Keratinocyte (primary cell): ENCODE measurements around the gene TAOK1. TPM values are rescaled to one million over a fixed set of nuclear protein-coding genes. Genes with fewer than 3 reads are reported as not detected.

Experiments used
- DNase-seq: peaks from one replicate; pipeline ENCODE4 v3.0.0-alpha.2; 2011; ENCODE audit warnings: low read depth, missing footprints, low spot score
- FAIRE-seq: peaks from 2 replicates; lab custom pipeline; 2011; peaks lifted over from hg19 to GRCh38; lab: Jason Lieb, UNC
- H2AFZ ChIP-seq: 2 replicates; pipeline ENCODE4 v1.6.0; 2012; ENCODE audit warnings: low read length, control low read depth, inconsistent platforms; ENCODE audit not compliant: control insufficient read depth
- H3K27ac ChIP-seq: 2 replicates; pipeline ENCODE4 v1.5.1; 2011; ENCODE audit warnings: low read length; ENCODE audit not compliant: control insufficient read depth, insufficient read depth
- H3K27me3 ChIP-seq: 3 replicates; pipeline ENCODE4 v1.6.0; 2011; ENCODE audit warnings: low read length; ENCODE audit not compliant: control insufficient read depth, insufficient read depth; ENCODE audit errors: extremely low read depth
- H3K36me3 ChIP-seq, 2 experiments: 2 replicates in 1 of 2; 3 replicates in 1 of 2; pipeline ENCODE4 v1.5.1; 2011; ENCODE audit warnings: low read length in 2 of 2, mild to moderate bottlenecking in 1 of 2; ENCODE audit not compliant: control insufficient read depth in 2 of 2, insufficient read depth in 2 of 2; ENCODE audit errors: extremely low read depth in 1 of 2
- H3K4me1 ChIP-seq: 3 replicates; pipeline ENCODE4 v1.5.1; 2011; ENCODE audit warnings: low read length; ENCODE audit not compliant: control insufficient read depth, insufficient read depth; ENCODE audit errors: extremely low read depth
- H3K4me2 ChIP-seq: 3 replicates; pipeline ENCODE4 v1.6.0; 2011; ENCODE audit warnings: low read depth, low read length; ENCODE audit not compliant: control insufficient read depth, insufficient read depth; ENCODE audit errors: extremely low read depth
- H3K4me3 ChIP-seq, 3 experiments: fragments of 200-600 bp in 1 of 3; sonication (generic) in 1 of 3; 2 replicates in 2 of 3; 3 replicates in 1 of 3; pipeline ENCODE4 v1.5.1; 2011 to 2016; ENCODE audit warnings: low read length in 3 of 3, mild to moderate bottlenecking in 3 of 3, control low read depth in 2 of 3, inconsistent platforms in 1 of 3, low read depth in 1 of 3, mixed read lengths in 1 of 3, mixed run types in 1 of 3, moderate library complexity in 1 of 3; ENCODE audit not compliant: control insufficient read depth in 2 of 3, insufficient read depth in 2 of 3; ENCODE audit errors: extremely low read depth in 1 of 3
- H3K79me2 ChIP-seq: 2 replicates; pipeline ENCODE4 v1.6.0; 2012; ENCODE audit warnings: low read length; ENCODE audit not compliant: control insufficient read depth, insufficient read depth
- H3K9ac ChIP-seq: 3 replicates; pipeline ENCODE4 v1.6.0; 2011; ENCODE audit warnings: low read length; ENCODE audit not compliant: control insufficient read depth, insufficient read depth; ENCODE audit errors: extremely low read depth
- H3K9me1 ChIP-seq: 3 replicates; pipeline ENCODE4 v1.6.0; 2011; ENCODE audit warnings: low read length; ENCODE audit not compliant: control insufficient read depth, insufficient read depth; ENCODE audit errors: extremely low read depth
- H3K9me3 ChIP-seq: 2 replicates; pipeline ENCODE4 v1.5.1; 2012; ENCODE audit warnings: low read depth, low read length; ENCODE audit not compliant: control insufficient read depth
- H4K20me1 ChIP-seq: 3 replicates; pipeline ENCODE4 v1.6.0; 2011; ENCODE audit warnings: low read length; ENCODE audit not compliant: control insufficient read depth, insufficient read depth; ENCODE audit errors: extremely low read depth
- EZH2 ChIP-seq: IDR thresholded peaks from one replicate; pipeline ENCODE4 v1.6.1; 2012; ENCODE audit warnings: inconsistent platforms, mild to moderate bottlenecking, low read length, moderate library complexity
- dilution Hi-C: fragments of 300-500 bp; cut with MboI; formaldehyde crosslinking; loops from one replicate; pipeline ENCODE4 v1.7.0; 2020; ENCODE audit warnings: low sequenced_read_pairs; ENCODE audit not compliant: extremely low pct_ligation_motif_present
- polyA plus RNA-seq, 5 experiments: library from polyadenylated mRNA; depleted of rRNA in 3 of 5; stranded (reverse) in 3 of 5; stranded (forward) in 1 of 5; unstranded in 1 of 5; fragments of >200 nt; gene quantifications; 1 replicate in 1 of 5; 2 replicates in 3 of 5; 3 replicates in 1 of 5; pipeline versions ENCODE4 v1.2.1 to v1.2.3, GENCODE V29; 2011 to 2012; ENCODE audit warnings: missing spikeins in 2 of 5, low read depth in 1 of 5, low replicate concordance in 1 of 5
- TF ChIP-seq, protein P1 (sequence below), 3 experiments: IDR thresholded peaks in 1 of 3; conservative IDR thresholded peaks in 1 of 3; optimal IDR thresholded peaks in 1 of 3; 2 replicates in 2 of 3; 3 replicates in 1 of 3; pipeline versions ENCODE3 to v1.5.1; 2011; ENCODE audit warnings: low read length in 3 of 3, mild to moderate bottlenecking in 3 of 3, moderate library complexity in 2 of 3, control low read depth in 1 of 3, inconsistent platforms in 1 of 3; ENCODE audit not compliant: insufficient read depth in 2 of 3; ENCODE audit errors: extremely low read depth in 1 of 3

Gene TAOK1
- polyA plus RNA-seq, 1 donor (not counting 4 experiments of a cell fraction or from before 2014, with no cell fraction given) = 26.7 TPM

DNA sequence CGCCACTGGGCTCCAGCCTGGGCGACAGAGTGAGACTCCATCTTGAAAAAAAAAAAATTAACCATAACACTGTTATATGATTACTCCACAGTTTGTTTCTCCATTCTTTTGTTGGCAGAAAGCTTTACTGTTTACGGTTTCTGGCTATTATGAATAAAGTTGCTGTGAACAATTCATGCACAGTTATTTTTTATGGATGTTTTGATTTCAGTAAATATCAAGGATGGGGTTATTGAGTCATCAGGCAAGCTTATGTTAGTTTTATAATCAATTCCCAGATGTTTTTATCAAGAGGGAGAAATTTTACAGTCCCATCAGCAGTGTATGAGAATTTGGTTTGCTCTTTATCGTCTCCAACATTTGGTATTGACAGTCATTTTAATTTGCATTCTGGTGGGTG is 67.9 kb downstream of the TAOK1 start:
- H3K4me2 ChIP-seq = no peak overlapping the region
- no peak for TF ChIP-seq EZH2
- TF ChIP-seq, protein P1, sequence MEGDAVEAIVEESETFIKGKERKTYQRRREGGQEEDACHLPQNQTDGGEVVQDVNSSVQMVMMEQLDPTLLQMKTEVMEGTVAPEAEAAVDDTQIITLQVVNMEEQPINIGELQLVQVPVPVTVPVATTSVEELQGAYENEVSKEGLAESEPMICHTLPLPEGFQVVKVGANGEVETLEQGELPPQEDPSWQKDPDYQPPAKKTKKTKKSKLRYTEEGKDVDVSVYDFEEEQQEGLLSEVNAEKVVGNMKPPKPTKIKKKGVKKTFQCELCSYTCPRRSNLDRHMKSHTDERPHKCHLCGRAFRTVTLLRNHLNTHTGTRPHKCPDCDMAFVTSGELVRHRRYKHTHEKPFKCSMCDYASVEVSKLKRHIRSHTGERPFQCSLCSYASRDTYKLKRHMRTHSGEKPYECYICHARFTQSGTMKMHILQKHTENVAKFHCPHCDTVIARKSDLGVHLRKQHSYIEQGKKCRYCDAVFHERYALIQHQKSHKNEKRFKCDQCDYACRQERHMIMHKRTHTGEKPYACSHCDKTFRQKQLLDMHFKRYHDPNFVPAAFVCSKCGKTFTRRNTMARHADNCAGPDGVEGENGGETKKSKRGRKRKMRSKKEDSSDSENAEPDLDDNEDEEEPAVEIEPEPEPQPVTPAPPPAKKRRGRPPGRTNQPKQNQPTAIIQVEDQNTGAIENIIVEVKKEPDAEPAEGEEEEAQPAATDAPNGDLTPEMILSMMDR (optimal IDR thresholded peaks at IDR 0.05 in 1 of 3, IDR thresholded peaks at IDR 0.05 in 1 of 3, conservative IDR thresholded peaks at IDR 0.05 in 1 of 3; ENCODE audit: extremely low read depth in 1 of 3, insufficient read depth in 2 of 3, low read length in 3 of 3) = no peak
- H3K4me1 ChIP-seq = no peaks in the 10 kb centered on the region
- no peak overlapping the region for H3K4me3 ChIP-seq
- DNase-seq = no peak
- no peak overlapping the region for H2AFZ ChIP-seq
- H3K36me3 ChIP-seq = peaks cover 0 to 3% of the 10 kb centered on the region in 2 experiments
- H3K79me2 ChIP-seq = peaks cover 73% of the 10 kb centered on the region
- H3K27me3 ChIP-seq = no peaks in the 10 kb centered on the region
- peak; percentile 26 for FAIRE-seq
- H3K9me1 ChIP-seq = no peaks in the 10 kb centered on the region
- dilution Hi-C loops = no loop called here
- no peak overlapping the region for H3K27ac ChIP-seq
- no peaks in the 10 kb centered on the region for H4K20me1 ChIP-seq
- no peaks in the 10 kb centered on the region for H3K9me3 ChIP-seq
- H3K9ac ChIP-seq = no peak overlapping the region

DNA sequence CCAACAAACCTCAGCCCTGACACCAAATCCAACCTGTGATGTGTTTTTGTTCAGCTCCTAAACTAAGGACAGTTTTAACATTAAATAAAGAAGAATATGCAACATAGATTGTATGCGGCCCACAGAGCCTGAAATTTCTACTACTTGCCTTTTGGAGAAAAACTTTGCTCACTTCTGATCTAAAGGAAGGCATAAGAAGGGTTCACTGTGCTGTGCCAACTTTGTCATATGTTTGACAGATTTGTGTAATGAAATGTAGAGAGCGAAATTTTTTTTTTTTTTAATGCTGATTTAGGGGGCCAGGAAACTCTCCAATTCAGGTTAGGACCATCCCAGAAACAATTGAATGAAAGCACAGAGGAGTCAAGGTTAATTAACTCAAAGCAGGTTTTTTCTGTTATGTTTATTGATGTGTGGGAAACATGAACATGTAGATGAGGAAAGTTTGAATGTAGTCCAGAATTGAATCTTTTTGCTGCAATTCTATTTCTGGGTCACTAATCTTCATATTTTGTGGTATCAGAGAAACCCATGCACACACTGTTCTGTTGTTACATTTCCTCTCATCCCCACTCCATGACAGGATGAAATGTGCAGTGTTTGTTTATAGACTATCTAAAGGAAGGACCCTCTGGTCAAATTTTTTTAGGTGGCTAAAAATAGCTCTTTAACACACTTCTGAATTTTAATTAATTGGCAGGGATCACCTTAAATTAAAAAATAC is 71.5 kb downstream of the TAOK1 start:
- Histone ChIP-seq H3K4me2 (no peak overlapping the region), H3K9ac (no peak overlapping the region), H3K27me3 (no peaks in the 10 kb centered on the region), H3K79me2 (peaks cover 46% of the 10 kb centered on the region), H3K9me1 (no peaks in the 10 kb centered on the region), H4K20me1 (no peaks in the 10 kb centered on the region), H2AFZ (no peak overlapping the region), H3K4me3 (no peak overlapping the region), H3K9me3 (no peaks in the 10 kb centered on the region), H3K4me1 (no peaks in the 10 kb centered on the region), H3K27ac (no peak overlapping the region), H3K36me3 (peaks cover 0 to 3% of the 10 kb centered on the region in 2 experiments)
- FAIRE-seq = peak; percentile 41
- no peak for DNase-seq
- dilution Hi-C loops = no loop called here
- TF ChIP-seq, protein P1 (optimal IDR thresholded peaks at IDR 0.05 in 1 of 3, IDR thresholded peaks at IDR 0.05 in 1 of 3, conservative IDR thresholded peaks at IDR 0.05 in 1 of 3; ENCODE audit: extremely low read depth in 1 of 3, insufficient read depth in 2 of 3, low read length in 3 of 3) = no peak
- TF ChIP-seq EZH2 = no peak
